ENCODE measurements around the gene MMP24. TPM values are rescaled to one million over a fixed set of nuclear protein-coding genes. Genes with fewer than 3 reads are reported as not detected.

The MMP24 gene
- polyA plus RNA-seq, 1 of the 3 experiments (the other 2 are of a cell fraction), result 18.1 TPM

DNA sequence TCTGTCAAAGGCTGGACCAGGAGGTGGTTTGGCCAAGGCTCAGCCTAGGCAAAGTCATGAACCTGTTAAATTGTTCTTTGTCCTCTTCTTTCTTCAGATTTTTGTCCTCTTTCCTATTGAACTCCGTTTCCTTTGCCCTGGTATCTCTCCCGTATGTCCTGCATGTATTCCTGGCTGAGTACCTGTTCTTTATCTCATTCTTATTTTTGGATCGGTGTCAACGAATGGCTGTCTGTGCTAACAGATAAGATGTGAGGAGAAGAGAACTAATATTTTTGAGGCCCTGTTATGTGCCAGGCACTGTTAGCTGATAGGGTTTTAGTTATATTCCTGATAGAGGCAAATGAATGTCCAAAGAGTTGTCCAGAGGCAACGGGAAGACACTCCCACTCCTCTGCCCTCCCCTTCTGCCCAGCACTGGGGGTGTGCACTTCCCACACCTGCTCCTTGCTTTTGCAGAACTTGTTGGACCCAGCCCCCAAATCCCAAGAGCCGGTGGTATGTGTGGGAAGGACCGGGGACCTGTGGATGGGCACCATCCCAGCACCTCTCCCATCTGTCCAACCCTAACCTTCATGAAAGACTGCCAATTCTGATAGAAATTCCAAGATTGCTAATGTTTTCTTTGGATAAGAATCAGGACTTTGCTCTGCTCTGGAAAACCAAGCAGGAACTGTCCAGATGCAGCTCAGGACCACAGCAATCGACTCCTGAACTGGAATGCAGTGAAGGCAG lies 30.9 kb downstream of the MMP24 start (continued):
- peak; percentile 20; the same call in 1 of the 2 replicates for TF ChIP-seq FOSL2 (IDR thresholded peaks at IDR 0.05; ENCODE audit: borderline replicate concordance, low read depth)
- peak in 1 of 2 experiments; percentile 61; a peak in 1 of 4 replicates for TF ChIP-seq EP300 (IDR thresholded peaks at IDR 0.05; ENCODE audit: borderline replicate concordance in 1 of 2, low read depth in 1 of 2, low read length in 1 of 2)
- TF ChIP-seq REST (IDR thresholded peaks at IDR 0.05; ENCODE audit: low read depth, low read length), result peak; percentile 78; the same call in 1 of the 2 replicates
- 0 out of 2 replicates have a peak, but pooled peaks have one; percentile 55 for TF ChIP-seq TEAD4 (IDR thresholded peaks at IDR 0.05; ENCODE audit: borderline replicate concordance, insufficient read depth)
- TF ChIP-seq RFX5 (IDR thresholded peaks at IDR 0.05; ENCODE audit: low read length), result no peak
- TF ChIP-seq, protein P1, sequence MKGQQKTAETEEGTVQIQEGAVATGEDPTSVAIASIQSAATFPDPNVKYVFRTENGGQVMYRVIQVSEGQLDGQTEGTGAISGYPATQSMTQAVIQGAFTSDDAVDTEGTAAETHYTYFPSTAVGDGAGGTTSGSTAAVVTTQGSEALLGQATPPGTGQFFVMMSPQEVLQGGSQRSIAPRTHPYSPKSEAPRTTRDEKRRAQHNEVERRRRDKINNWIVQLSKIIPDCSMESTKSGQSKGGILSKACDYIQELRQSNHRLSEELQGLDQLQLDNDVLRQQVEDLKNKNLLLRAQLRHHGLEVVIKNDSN (IDR thresholded peaks at IDR 0.05; ENCODE audit: borderline replicate concordance, low read depth), result no peak
- no peak for TF ChIP-seq YY1 (IDR thresholded peaks at IDR 0.05; ENCODE audit: low read depth)
- TF ChIP-seq TAF1 (IDR thresholded peaks at IDR 0.05; ENCODE audit: borderline replicate concordance, low read depth, low read length), result no peak
- TF ChIP-seq ZBTB33 (IDR thresholded peaks at IDR 0.05; ENCODE audit: borderline replicate concordance, low read depth), result no peak
- no peak for TF ChIP-seq CHD2 (IDR thresholded peaks at IDR 0.05; ENCODE audit: low read length, partially characterized antibody)
- no peak for TF ChIP-seq EZH2phosphoT487 (IDR thresholded peaks at IDR 0.05; ENCODE audit: borderline replicate concordance, low read depth)
- TF ChIP-seq TCF12 (IDR thresholded peaks at IDR 0.05), result peak; percentile 88
- no peak for TF ChIP-seq JUND (IDR thresholded peaks at IDR 0.05)
- TF ChIP-seq FOXJ3 (CRISPR knock-in tag; IDR thresholded peaks at IDR 0.05), result no peak

Measured in SK-N-SH (cell line).